ENCODE results near the gene PCDH9. TPM values are rescaled to one million over a fixed set of nuclear protein-coding genes. Genes with fewer than 3 reads are reported as not detected.

The PCDH9 gene
- total and polyA plus RNA-seq, 2 of the 4 experiments (the other 2 are of a cell fraction): 2.2 to 10.2 TPM

GRCh38 chr13:66265371-66265770 lies 964.8 kb downstream of the PCDH9 start:
- no CpG with 5 or more reads among the region's 4 CpGs for WGBS, 2 experiments (ENCODE audit: extremely low coverage in 2 of 2, insufficient read length in 1 of 2)
- no peak overlapping the region for H3K14ac ChIP-seq (replicated peaks; ENCODE audit: low read depth, low read length)
- POLR2A ChIA-PET (ENCODE audit: unreplicated experiment): no interaction called here
- no peaks in the 10 kb centered on the region for H3K79me1 ChIP-seq (ENCODE audit: low read depth in 1 of 2, low read length in 2 of 2)
- BruUV-seq (replicated peaks): no TSS peak
- no peaks in the 10 kb centered on the region for H3K36me3 ChIP-seq (ENCODE audit: control insufficient read depth, insufficient read depth, low read length)
- intact Hi-C loops (cut with micrococcal nuclease): no loop called here
- no peak overlapping the region for H3K23ac ChIP-seq (ENCODE audit: low read depth, low read length)
- H3K4me2 ChIP-seq (ENCODE audit: low read depth, low read length): no peak overlapping the region
- in situ Hi-C loops (cut with MboI; ENCODE audit: low sequenced_read_pairs): no loop called here
- H2AK5ac ChIP-seq (ENCODE audit: low read depth, low read length): no peak overlapping the region
- H3K27ac ChIP-seq (ENCODE audit: insufficient read depth, low read length): no peak overlapping the region
- TF ChIP-seq USF2 (IDR thresholded peaks at IDR 0.05; ENCODE audit: low read depth, low read length) (no peak), RAD21 (IDR thresholded peaks at IDR 0.05; ENCODE audit: low read length) (no peak), ELK1 (IDR thresholded peaks at IDR 0.05; ENCODE audit: borderline replicate concordance, low read depth, low read length) (no peak), CEBPB (IDR thresholded peaks at IDR 0.05; ENCODE audit: low read depth, low read length) (no peak), POLR2A (IDR thresholded peaks at IDR 0.05; ENCODE audit: low read depth, low read length) (no peak), NFE2L2 (IDR thresholded peaks at IDR 0.05; ENCODE audit: low read depth, low read length) (no peak), BHLHE40 (IDR thresholded peaks at IDR 0.05; ENCODE audit: low read depth, low read length) (no peak), MAZ (IDR thresholded peaks at IDR 0.05; ENCODE audit: borderline replicate concordance, low read depth, low read length) (no peak), FOS (IDR thresholded peaks at IDR 0.05; ENCODE audit: low read depth, low read length) (no peak), RFX5 (IDR thresholded peaks at IDR 0.05; ENCODE audit: low read depth, low read length) (no peak), CTCF (conservative IDR thresholded peaks at IDR 0.05; ENCODE audit: low read depth, low read length) (no peak), RCOR1 (IDR thresholded peaks at IDR 0.05; ENCODE audit: insufficient replicate concordance, low read length) (no peak), SMC3 (IDR thresholded peaks at IDR 0.05; ENCODE audit: low read depth, low read length) (no peak), CHD1 (IDR thresholded peaks at IDR 0.05; ENCODE audit: low read depth, low read length) (no peak), MAFK (IDR thresholded peaks at IDR 0.05; ENCODE audit: low read depth, low read length) (no peak), MXI1 (IDR thresholded peaks at IDR 0.05; ENCODE audit: borderline replicate concordance, low read depth, low read length) (no peak)
- H3K4me3 ChIP-seq (ENCODE audit: insufficient read depth, low read depth, low read length): no peak overlapping the region
- H3K18ac ChIP-seq (ENCODE audit: low read depth, low read length): no peak overlapping the region
- no peak overlapping the region for H3K4ac ChIP-seq (ENCODE audit: low read depth, low read length)
- H2AFZ ChIP-seq (replicated peaks; ENCODE audit: low read length, poor library complexity): no peak overlapping the region
- H3K27me3 ChIP-seq (ENCODE audit: control insufficient read depth, insufficient read depth, low read length): no peaks in the 10 kb centered on the region
- no peaks in the 10 kb centered on the region for H3K4me1 ChIP-seq (ENCODE audit: control insufficient read depth, insufficient read depth, low read length)
- H4K5ac ChIP-seq (ENCODE audit: low read depth, low read length): no peak overlapping the region
- H3K56ac ChIP-seq (ENCODE audit: extremely low read depth, insufficient read depth, low read length): no peak overlapping the region
- no peak overlapping the region for H4K91ac ChIP-seq (ENCODE audit: insufficient read depth, low read depth, low read length)
- H4K20me1 ChIP-seq (ENCODE audit: insufficient read depth, low read length): no peaks in the 10 kb centered on the region
- CTCF ChIA-PET: no interaction called here
- no peak overlapping the region for H2BK20ac ChIP-seq (ENCODE audit: low read depth, low read length)
- no peak overlapping the region for H4K8ac ChIP-seq (ENCODE audit: low read depth in 2 of 2, low read length in 2 of 2)
- DNase-seq (peak; percentile 10), ATAC-seq (ENCODE audit: low read depth) (no peak)
- no peak overlapping the region for H2BK5ac ChIP-seq (ENCODE audit: low read depth, low read length, poor library complexity, severe bottlenecking)
- H2BK120ac ChIP-seq (ENCODE audit: low read depth, low read length): no peak overlapping the region
- no peak overlapping the region for H2AK9ac ChIP-seq (replicated peaks; ENCODE audit: low read depth, low read length, poor library complexity)
- H3K9me1 ChIP-seq (ENCODE audit: insufficient read depth, low read length): peaks cover 4% of the 10 kb centered on the region; the same call in 1 of the 2 replicates
- H3K9ac ChIP-seq (ENCODE audit: low read depth, low read length): no peak overlapping the region
- dilution Hi-C loops (cut with HindIII; ENCODE audit: low sequenced_read_pairs, unreplicated experiment): no loop called here
- no peaks in the 10 kb centered on the region for H3K9me3 ChIP-seq (ENCODE audit: control insufficient read depth, insufficient read depth, low read length)
- H2BK15ac ChIP-seq (ENCODE audit: low read depth, low read length): no peak overlapping the region

Measured in IMR-90 (cell line).